HL-60 (cell line): ENCODE data around the gene LRRN2.

Experiments used
- GABPA ChIP-seq: IDR thresholded peaks from 2 replicates; pipeline ENCODE4 v1.6.1; 2012; ENCODE audit warnings: low read depth
- TF ChIP-seq, protein P1 (sequence below): IDR thresholded peaks from one replicate; pipeline ENCODE4 v1.5.1; 2011; ENCODE audit warnings: low read length, control low read depth, inconsistent platforms; ENCODE audit not compliant: insufficient read depth

DNA sequence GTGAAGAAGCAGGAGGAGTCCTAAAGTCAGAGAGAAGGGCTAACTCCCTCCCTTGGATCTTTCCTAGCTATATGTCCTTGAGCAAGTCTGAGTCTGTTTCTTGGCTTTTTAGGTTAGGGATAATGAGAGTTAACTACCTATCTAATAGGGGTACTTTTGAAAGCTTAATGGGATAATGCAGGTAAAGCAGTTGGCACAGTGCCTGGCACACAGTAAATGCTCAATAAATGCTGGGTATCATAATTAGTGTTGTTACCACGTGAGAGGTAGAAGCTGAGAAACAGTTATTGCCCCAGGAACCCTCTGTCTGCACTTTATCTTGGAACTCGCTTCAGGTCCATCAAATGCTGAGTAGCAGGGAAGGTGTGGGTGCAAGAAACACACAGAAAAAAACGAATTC is 5.5 kb downstream of the LRRN2 start:
- no peak for TF ChIP-seq GABPA
- TF ChIP-seq, protein P1, sequence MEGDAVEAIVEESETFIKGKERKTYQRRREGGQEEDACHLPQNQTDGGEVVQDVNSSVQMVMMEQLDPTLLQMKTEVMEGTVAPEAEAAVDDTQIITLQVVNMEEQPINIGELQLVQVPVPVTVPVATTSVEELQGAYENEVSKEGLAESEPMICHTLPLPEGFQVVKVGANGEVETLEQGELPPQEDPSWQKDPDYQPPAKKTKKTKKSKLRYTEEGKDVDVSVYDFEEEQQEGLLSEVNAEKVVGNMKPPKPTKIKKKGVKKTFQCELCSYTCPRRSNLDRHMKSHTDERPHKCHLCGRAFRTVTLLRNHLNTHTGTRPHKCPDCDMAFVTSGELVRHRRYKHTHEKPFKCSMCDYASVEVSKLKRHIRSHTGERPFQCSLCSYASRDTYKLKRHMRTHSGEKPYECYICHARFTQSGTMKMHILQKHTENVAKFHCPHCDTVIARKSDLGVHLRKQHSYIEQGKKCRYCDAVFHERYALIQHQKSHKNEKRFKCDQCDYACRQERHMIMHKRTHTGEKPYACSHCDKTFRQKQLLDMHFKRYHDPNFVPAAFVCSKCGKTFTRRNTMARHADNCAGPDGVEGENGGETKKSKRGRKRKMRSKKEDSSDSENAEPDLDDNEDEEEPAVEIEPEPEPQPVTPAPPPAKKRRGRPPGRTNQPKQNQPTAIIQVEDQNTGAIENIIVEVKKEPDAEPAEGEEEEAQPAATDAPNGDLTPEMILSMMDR = no peak
